GM19438 (cell line): ENCODE measurements around the gene SLC1A1.
"Not testable (repeated sequence)": the region's sequence is repeated elsewhere in the genome, so short reads cannot be mapped to it uniquely, and the experiment has no call there.

Source experiments
- ATAC-seq: cut with Tn5 transposase; IDR thresholded peaks from one replicate; pipeline ENCODE4 v1.9.1; 2021; ENCODE audit warnings: low read depth; ENCODE audit not compliant: unreplicated experiment

The SLC1A1 gene

GRCh38 chr9:4606033-4606432 lies 115.8 kb downstream of the SLC1A1 start:
- not testable (repeated sequence) for ATAC-seq

DNA sequence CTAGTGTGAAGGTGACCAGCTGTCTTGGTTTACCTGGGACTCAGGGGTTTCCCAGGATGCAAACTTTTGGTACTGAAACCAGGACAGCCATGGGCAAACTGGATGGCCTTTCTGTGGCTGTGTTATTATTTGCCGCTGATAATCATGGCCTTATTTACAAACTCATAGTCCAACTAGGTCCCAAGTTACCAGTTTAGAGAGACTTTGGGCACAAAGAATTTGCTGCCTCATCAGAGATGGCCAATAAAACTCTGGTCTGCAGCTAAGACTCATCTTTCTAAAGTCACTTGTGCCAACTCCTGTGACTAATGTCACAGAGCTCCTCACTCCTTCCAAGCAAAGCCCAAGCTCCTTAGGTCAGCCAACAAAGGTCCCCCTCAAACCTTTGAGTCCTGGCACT lies 124.4 kb downstream of the SLC1A1 start:
- no peak for ATAC-seq

DNA sequence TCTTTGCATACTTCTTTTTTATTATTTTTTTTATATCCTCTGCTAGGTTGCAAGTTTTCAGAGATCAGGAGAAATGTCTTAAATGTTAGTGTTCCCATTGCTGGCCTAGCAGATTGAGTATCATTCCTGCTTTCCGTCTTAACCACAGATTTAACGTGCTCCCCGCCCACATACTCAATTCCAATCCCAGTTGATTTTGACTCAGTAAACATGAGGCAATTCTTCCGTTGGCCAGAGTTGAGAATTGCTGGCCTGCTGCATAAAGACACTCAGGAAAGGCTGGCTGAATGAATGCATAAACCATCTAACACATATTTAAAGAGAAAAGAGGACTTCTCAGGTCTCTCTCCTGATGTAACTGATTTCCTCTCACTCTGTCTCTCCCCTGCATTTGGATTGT lies 125.0 kb downstream of the SLC1A1 start:
- no peak for ATAC-seq

GRCh38 chr9:4615778-4616177 lies 125.5 kb downstream of the SLC1A1 start:
- ATAC-seq, result no peak

DNA sequence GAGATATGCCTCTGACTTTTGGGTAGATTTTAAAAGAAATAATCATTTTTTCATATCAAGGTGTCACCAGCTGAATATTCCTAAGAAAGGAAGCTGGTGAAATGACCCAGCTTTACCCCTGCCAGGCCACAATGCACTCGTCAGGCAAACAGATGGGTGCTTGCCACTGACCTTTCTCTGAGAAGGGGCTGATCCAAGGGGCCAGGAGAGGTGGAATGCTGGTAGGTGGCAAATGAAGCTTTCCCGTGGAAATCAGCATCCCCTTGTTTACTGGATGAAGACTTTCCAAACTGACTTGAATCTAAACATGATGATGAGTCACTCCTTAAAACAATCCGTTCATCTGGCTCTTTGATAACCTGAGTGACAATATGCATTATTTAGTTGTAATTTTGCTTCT lies 127.5 kb downstream of the SLC1A1 start:
- no peak for ATAC-seq

- no peak for ATAC-seq
These were observed 128.4 kb downstream of the SLC1A1 start for GRCh38 chr9:4618700-4619099.

DNA sequence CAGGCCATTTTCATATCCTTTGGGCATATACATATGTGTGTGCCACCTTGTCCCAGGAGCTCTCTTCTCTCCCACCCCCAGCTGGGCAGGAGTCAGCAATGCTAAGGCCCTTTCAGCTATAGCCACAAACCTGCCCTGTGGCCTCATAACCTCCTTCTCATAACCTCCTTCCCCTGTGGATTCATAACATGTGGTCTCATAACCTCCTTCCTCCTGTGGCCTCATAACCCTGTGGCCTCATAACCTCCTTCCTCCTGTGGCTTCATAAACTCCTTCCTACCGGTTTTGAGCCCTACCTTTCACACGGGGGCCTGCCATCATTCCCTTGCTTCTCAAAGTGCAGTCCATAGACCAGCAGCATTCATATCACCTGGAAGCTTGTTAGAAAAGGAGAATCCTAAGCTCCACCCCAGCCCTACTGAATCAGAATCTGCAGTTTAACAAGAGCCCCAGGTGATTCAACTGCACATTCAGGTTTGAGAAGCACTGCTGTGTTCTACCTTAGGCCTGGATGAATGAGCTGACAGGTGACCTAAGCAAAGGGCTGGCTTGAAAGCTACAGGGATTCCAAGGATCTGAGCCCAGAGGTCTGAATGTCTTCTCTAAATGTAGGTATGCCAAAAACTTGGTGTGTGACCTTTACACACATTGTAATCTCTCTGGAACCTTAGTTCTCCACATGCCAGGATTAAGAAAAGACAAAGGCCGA lies 129.9 kb downstream of the SLC1A1 start:
- ATAC-seq, result no peak

DNA sequence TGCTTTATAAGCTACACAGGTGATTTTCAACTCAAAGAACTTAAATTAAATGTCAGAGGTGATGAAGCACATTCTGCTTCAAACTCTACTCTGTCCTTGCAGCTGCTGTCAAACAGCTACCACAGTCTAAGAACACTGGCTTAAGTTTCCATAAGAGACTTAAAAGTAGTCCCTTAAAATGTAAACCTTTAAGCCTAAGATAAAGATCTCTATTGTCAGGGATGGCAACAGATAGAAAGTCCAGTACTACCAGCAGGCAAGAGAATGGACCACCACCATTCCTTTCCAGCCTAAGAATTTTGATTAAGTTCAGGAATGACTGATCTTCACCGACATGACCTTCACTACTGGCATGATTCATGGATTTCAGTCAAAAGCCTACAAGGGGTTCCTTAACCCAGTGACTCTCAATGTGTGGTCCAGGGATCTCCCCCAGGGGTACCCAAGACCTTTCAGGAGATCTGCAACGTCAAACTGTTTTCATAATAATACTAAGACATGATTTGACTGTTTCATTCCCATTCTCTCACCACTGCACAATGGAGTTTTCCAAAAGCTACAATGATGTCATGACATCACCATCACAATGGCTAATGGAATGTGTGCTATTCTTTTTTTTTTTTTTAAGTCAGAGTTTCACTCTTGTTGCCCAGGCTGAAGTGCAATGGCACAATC lies 130.8 kb downstream of the SLC1A1 start:
- ATAC-seq, result no peak

DNA sequence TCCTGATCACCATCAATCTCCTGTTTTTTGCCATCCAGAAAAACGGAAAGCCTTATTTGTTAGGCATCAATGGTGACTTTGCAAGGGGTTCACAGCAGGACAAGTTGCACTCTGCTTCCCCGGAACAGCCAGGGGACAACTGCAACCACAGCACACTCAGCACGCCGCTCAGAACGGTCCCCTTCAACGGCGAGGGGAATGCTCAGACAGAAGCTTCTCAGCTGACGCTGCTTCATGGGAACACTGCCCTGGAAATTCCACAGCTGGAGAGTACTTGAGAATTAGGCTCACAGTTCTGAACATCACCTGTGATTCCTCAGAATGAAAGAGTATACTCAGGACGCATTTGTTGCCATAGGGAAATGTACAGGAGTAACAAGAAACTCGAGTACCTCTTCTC lies 131.7 kb downstream of the SLC1A1 start:
- ATAC-seq, result no peak

DNA sequence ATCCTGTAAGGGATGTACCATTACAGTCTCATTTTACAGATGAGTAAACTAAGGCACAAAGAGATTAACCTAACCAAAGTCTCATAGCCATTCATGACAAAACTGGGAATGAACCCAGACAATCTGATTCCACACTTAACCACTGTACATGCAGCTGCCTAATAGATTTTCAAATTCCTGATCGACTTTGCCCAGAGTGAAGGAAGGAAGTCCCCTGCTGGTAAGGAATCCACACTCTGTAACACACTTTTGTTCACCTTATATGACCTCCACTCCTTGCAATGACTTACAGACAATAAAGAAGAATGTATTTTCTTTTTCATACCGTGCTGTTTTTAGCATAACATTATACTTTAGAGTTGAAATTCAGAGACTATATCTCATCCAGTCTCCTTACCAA lies 140.6 kb downstream of the SLC1A1 start:
- ATAC-seq, result no peak
